ENCODE results near the gene IQCH. TPM values are rescaled to one million over a fixed set of nuclear protein-coding genes. Genes with fewer than 3 reads are reported as not detected.

Gene IQCH
- total RNA-seq, 1 experiment from 2014 or later: 1.1 TPM

- Mint-ChIP-seq H3K27ac (no peak overlapping the region), H3K4me3 (no peak overlapping the region), H3K27me3 (ENCODE audit: low read depth) (no peaks in the 10 kb centered on the region; the same call in 1 of the 2 replicates), H3K9me3 (no peaks in the 10 kb centered on the region), H3K36me3 (ENCODE audit: insufficient read depth in 1 of 3, low read depth in 3 of 3) (no peaks in the 10 kb centered on the region), H3K4me1 (peaks cover 0 to 2% of the 10 kb centered on the region in 2 experiments; a peak in 1 of 4 replicates)
- Histone ChIP-seq H3K79me2 (ENCODE audit: insufficient read depth, low read length) (no peaks in the 10 kb centered on the region), H3K27ac (ENCODE audit: insufficient read length, low read depth, low read length) (no peak overlapping the region), H3K79me1 (ENCODE audit: insufficient read depth, low read depth, low read length, poor library complexity, severe bottlenecking) (no peaks in the 10 kb centered on the region), H3K4ac (ENCODE audit: low read depth, low read length) (no peak overlapping the region), H2BK120ac (ENCODE audit: low read depth, low read length, poor library complexity, severe bottlenecking) (no peak overlapping the region), H3K4me2 (ENCODE audit: insufficient read depth, insufficient read length, low read length) (no peak overlapping the region), H2BK15ac (ENCODE audit: low read depth, low read length) (no peak overlapping the region), H2BK12ac (ENCODE audit: insufficient read length, low read depth, low read length) (no peak overlapping the region), H4K20me1 (ENCODE audit: control insufficient read depth, insufficient read depth, insufficient read length) (no peaks in the 10 kb centered on the region), H3K9ac (ENCODE audit: extremely low read depth, insufficient read length, low read length) (no peak overlapping the region), H3K9me3 (ENCODE audit: control insufficient read depth, low read depth, low read length) (no peaks in the 10 kb centered on the region), H2AFZ (ENCODE audit: low read length) (no peak overlapping the region), H3K23ac (ENCODE audit: insufficient read length, low read depth, low read length) (no peak overlapping the region), H4K8ac (replicated peaks; ENCODE audit: insufficient read length, low read depth, low read length) (no peak overlapping the region), H3K14ac (ENCODE audit: insufficient read depth, low read length) (no peak overlapping the region), H3K18ac (ENCODE audit: insufficient read length, low read depth, low read length) (no peak overlapping the region), H3T11ph (ENCODE audit: low read length) (no peak overlapping the region), H3K23me2 (ENCODE audit: insufficient read length, low read depth, low read length, poor library complexity, severe bottlenecking) (no peaks in the 10 kb centered on the region), H3K27me3 (ENCODE audit: insufficient read depth, low read length) (no peaks in the 10 kb centered on the region), H3K4me1 (ENCODE audit: insufficient read depth, low read length) (no peaks in the 10 kb centered on the region), H2BK5ac (ENCODE audit: insufficient read length, low read length) (no peak overlapping the region), H2AK5ac (ENCODE audit: insufficient read length, low read length) (no peak overlapping the region), H3K56ac (ENCODE audit: insufficient read length, low read depth, low read length) (no peak overlapping the region), H4K5ac (ENCODE audit: insufficient read length, low read depth, low read length) (no peak overlapping the region), H2BK20ac (ENCODE audit: low read depth, low read length, poor library complexity, severe bottlenecking) (no peak overlapping the region), H4K91ac (ENCODE audit: insufficient read length, low read depth, low read length) (no peak overlapping the region)
- no CpG with 5 or more reads among the region's 1 CpG for WGBS (ENCODE audit: extremely low coverage, insufficient read length, low lambda C conversion rate)
- no peak for DNase-seq
- TF ChIP-seq CTCF (conservative IDR thresholded peaks at IDR 0.05): no peak
These were observed 112.3 kb downstream of the IQCH start for GRCh38 chr15:67366904-67367303.

Measured in H9 (cell line).